ENCODE measurements around the gene PLA2G5. TPM values are rescaled to one million over a fixed set of nuclear protein-coding genes. Genes with fewer than 3 reads are reported as not detected.

The PLA2G5 gene
- total and polyA plus RNA-seq, 2 of the 8 experiments (the other 6 are each of a cell fraction or from before 2014, with no cell fraction given) = 0.05 TPM; not detected in 1

DNA sequence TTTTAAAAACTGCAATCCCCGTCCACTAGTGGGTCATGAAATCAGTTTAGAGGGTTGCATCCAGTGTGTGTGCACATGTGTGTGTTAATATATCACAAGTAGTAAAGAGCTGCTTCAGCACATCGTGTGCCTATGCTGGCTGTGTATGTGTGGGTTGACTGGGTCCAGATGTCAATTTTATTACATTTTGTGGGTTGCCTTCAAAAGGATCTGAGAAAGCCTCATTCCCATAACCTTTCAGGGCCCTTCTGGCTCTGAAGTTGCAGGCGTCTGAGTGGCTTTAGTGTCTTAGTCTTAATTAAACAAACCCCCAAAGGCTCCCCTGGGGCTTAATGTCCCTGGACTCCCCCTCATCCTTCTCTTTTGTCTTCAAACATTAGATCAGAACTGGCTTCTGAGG, 29.5 kb downstream of the PLA2G5 start:
- ChIA-PET POLR2A (ENCODE audit: partially characterized antibody) (no interaction called here), CTCF (ENCODE audit: partially characterized antibody) (interaction anchor here (0.6 to 5.8 kb wide), 11 partner anchors 8 to 245 kb away, joined by 3 to 75 read pairs (median 8); no protein-coding TSS in a partner anchor)
- H3K79me2 ChIP-seq (ENCODE audit: control insufficient read depth in 1 of 2, insufficient read depth in 2 of 2, low read length in 2 of 2) = no peaks in the 10 kb centered on the region
- no peak overlapping the region for H3K4me2 ChIP-seq (ENCODE audit: insufficient read depth in 1 of 2, low read depth in 2 of 2, low read length in 2 of 2)
- H2AFZ ChIP-seq (ENCODE audit: low read length) = no peak overlapping the region
- H3K27me3 ChIP-seq (replicated peaks in 1 of 4; ENCODE audit: control insufficient read depth in 3 of 4, extremely low read depth in 1 of 4, insufficient read depth in 3 of 4, low read length in 3 of 4) = no peaks in the 10 kb centered on the region; a peak in 1 of 7 replicates
- no peak overlapping the region for H3K23ac ChIP-seq (ENCODE audit: insufficient read length)
- no peak overlapping the region for H4K91ac ChIP-seq (replicated peaks; ENCODE audit: insufficient read length, low read length)
- H3K4ac ChIP-seq (replicated peaks; ENCODE audit: insufficient read length, low read depth, low read length) = no peak overlapping the region
- DNase-seq (ENCODE audit: low read depth in 1 of 2, low spot score in 2 of 2) (no peak), FAIRE-seq (no peak)
- no peak overlapping the region for H3K27ac ChIP-seq (ENCODE audit: low read depth, low read length)
- H3K14ac ChIP-seq (ENCODE audit: insufficient read length) = no peak overlapping the region
- no peak overlapping the region for H2BK12ac ChIP-seq (ENCODE audit: low read depth, low read length)
- peaks cover 0 to 3% (median 0%) of the 10 kb centered on the region in 4 experiments; a peak in 2 of 7 replicates for H3K4me1 ChIP-seq (replicated peaks in 1 of 4; ENCODE audit: control insufficient read depth in 3 of 4, insufficient read depth in 4 of 4, low read length in 3 of 4)
- no peaks in the 10 kb centered on the region for H3K23me2 ChIP-seq (ENCODE audit: low read depth, low read length)
- H4K5ac ChIP-seq (ENCODE audit: insufficient read length, low read depth, low read length) = no peak overlapping the region
- H2AK5ac ChIP-seq (ENCODE audit: low read depth, low read length) = no peak overlapping the region
- H3K56ac ChIP-seq (replicated peaks; ENCODE audit: insufficient read length, low read depth, low read length) = no peak overlapping the region
- no peak overlapping the region for H2BK5ac ChIP-seq (ENCODE audit: low read depth, low read length)
- no peaks in the 10 kb centered on the region for H3K36me3 ChIP-seq (ENCODE audit: control insufficient read depth in 2 of 4, insufficient read depth in 4 of 4, low read length in 3 of 4)
- no peak overlapping the region for H3K4me3 ChIP-seq (ENCODE audit: extremely low read depth in 1 of 4, insufficient read depth in 2 of 4, low read depth in 3 of 4, low read length in 4 of 4)
- H2BK15ac ChIP-seq (ENCODE audit: low read length) = peak overlapping the region; percentile 72; the same call in 1 of the 2 replicates
- 88% methylated on average over 3 of the region's 3 CpGs; no CpG with 5 or more reads in 1 of the 2 experiments for WGBS, 2 experiments (ENCODE audit: extremely low coverage in 1 of 2, insufficient coverage in 1 of 2, insufficient read length in 1 of 2, insufficient replicate concordance in 2 of 2, low coverage in 1 of 2, low lambda C conversion rate in 2 of 2, missing lambda C conversion rate in 1 of 2)
- no peaks in the 10 kb centered on the region for H4K20me1 ChIP-seq (replicated peaks in 1 of 2; ENCODE audit: control insufficient read depth in 1 of 2, insufficient read depth in 2 of 2, low read length in 2 of 2)
- no peak overlapping the region for H3K9ac ChIP-seq (replicated peaks in 1 of 4; ENCODE audit: extremely low read depth in 1 of 4, low read depth in 3 of 4, low read length in 3 of 4)
- H3K18ac ChIP-seq (ENCODE audit: extremely low read depth, low read length) = no peak overlapping the region
- no peaks in the 10 kb centered on the region for H3K79me1 ChIP-seq (ENCODE audit: low read depth, low read length)
- peaks cover 29 to 38% of the 10 kb centered on the region in 2 experiments for H3K9me3 ChIP-seq (ENCODE audit: insufficient read depth in 2 of 2, low read depth in 1 of 2, low read length in 1 of 2)
- no peak overlapping the region for H2BK20ac ChIP-seq (ENCODE audit: low read length)
- no peak overlapping the region for H2BK120ac ChIP-seq (replicated peaks; ENCODE audit: low read depth, low read length)
- H4K8ac ChIP-seq (ENCODE audit: extremely low read depth, insufficient read depth, low read length) = no peak overlapping the region
- TF ChIP-seq RNF2 (IDR thresholded peaks at IDR 0.05; ENCODE audit: borderline replicate concordance, low read depth, low read length, missing control alignments, poor library complexity, severe bottlenecking) (no peak), RXRA (IDR thresholded peaks at IDR 0.05; ENCODE audit: insufficient read depth, low read depth, low read length) (no peak)
